Measurements from ENCODE around the gene CDH10. TPM values are rescaled to one million over a fixed set of nuclear protein-coding genes. Genes with fewer than 3 reads are reported as not detected.

Gene CDH10
- total and polyA plus RNA-seq, 2 of the 13 experiments (the other 11 are each of a cell fraction or from before 2014, with no cell fraction given), result 0.01 to 0.04 TPM

- no peak for FAIRE-seq
- no peaks in the 10 kb centered on the region for H3K27me3 ChIP-seq (ENCODE audit: control insufficient read depth in 1 of 2, insufficient read depth in 2 of 2, low read length in 2 of 2)
- no TSS peak for BruUV-seq (replicated peaks)
- peak; percentile 82 for ATAC-seq
- ChIA-PET POLR2A (no interaction called here), CTCF (ENCODE audit: low intra/inter-chr PET ratio, low total read pairs) (interaction anchor here (1.3 kb wide), 1 partner anchor 9 kb away, joined by 5 read pairs; no protein-coding TSS in a partner anchor)
- peak; percentile 16 for DNase-seq (ENCODE audit: low spot score)
- no peak overlapping the region for H3K9ac ChIP-seq (ENCODE audit: insufficient read depth, low read depth, low read length)
- no peak overlapping the region for H2AFZ ChIP-seq (ENCODE audit: low read length)
- H4K20me1 ChIP-seq (ENCODE audit: insufficient read depth, low read length), result no peaks in the 10 kb centered on the region
- no peaks in the 10 kb centered on the region for H3K79me2 ChIP-seq (ENCODE audit: insufficient read depth, low read length)
- H3K4me2 ChIP-seq (ENCODE audit: low read depth, low read length), result no peak overlapping the region
- in situ Hi-C loops (cut with HindIII; ENCODE audit: extremely low pct_ligation_motif_present, low pct_unique_long_range_greater_than_20kb), result no loop called here
- no peaks in the 10 kb centered on the region for H3K9me3 ChIP-seq (ENCODE audit: low read length)
- H3K36me3 ChIP-seq (replicated peaks in 1 of 2; ENCODE audit: control insufficient read depth in 1 of 2, insufficient read depth in 2 of 2, low read length in 2 of 2), result no peaks in the 10 kb centered on the region
- no peak overlapping the region for H3K27ac ChIP-seq (ENCODE audit: extremely low read length, insufficient read depth, low read length)
- WGBS (ENCODE audit: low lambda C conversion rate), result 0% methylated on average over 1 of the region's 1 CpG
- TF ChIP-seq, protein P1, sequence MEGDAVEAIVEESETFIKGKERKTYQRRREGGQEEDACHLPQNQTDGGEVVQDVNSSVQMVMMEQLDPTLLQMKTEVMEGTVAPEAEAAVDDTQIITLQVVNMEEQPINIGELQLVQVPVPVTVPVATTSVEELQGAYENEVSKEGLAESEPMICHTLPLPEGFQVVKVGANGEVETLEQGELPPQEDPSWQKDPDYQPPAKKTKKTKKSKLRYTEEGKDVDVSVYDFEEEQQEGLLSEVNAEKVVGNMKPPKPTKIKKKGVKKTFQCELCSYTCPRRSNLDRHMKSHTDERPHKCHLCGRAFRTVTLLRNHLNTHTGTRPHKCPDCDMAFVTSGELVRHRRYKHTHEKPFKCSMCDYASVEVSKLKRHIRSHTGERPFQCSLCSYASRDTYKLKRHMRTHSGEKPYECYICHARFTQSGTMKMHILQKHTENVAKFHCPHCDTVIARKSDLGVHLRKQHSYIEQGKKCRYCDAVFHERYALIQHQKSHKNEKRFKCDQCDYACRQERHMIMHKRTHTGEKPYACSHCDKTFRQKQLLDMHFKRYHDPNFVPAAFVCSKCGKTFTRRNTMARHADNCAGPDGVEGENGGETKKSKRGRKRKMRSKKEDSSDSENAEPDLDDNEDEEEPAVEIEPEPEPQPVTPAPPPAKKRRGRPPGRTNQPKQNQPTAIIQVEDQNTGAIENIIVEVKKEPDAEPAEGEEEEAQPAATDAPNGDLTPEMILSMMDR (CRISPR knock-in tag; IDR thresholded peaks at IDR 0.05), result peak; percentile 55
- TF ChIP-seq, protein P2, sequence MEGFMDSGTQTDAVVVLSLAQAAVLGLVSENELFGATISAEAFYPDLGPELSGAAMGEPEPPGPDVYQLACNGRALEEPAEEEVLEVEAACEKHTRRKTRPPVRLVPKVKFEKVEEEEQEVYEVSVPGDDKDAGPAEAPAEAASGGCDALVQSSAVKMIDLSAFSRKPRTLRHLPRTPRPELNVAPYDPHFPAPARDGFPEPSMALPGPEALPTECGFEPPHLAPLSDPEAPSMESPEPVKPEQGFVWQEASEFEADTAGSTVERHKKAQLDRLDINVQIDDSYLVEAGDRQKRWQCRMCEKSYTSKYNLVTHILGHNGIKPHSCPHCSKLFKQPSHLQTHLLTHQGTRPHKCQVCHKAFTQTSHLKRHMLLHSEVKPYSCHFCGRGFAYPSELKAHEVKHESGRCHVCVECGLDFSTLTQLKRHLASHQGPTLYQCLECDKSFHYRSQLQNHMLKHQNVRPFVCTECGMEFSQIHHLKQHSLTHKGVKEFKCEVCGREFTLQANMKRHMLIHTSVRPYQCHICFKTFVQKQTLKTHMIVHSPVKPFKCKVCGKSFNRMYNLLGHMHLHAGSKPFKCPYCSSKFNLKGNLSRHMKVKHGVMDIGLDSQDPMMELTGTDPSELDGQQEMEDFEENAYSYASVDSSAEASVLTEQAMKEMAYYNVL (CRISPR knock-in tag; IDR thresholded peaks at IDR 0.05; ENCODE audit: borderline replicate concordance), result no peak
- TF ChIP-seq, protein P3, sequence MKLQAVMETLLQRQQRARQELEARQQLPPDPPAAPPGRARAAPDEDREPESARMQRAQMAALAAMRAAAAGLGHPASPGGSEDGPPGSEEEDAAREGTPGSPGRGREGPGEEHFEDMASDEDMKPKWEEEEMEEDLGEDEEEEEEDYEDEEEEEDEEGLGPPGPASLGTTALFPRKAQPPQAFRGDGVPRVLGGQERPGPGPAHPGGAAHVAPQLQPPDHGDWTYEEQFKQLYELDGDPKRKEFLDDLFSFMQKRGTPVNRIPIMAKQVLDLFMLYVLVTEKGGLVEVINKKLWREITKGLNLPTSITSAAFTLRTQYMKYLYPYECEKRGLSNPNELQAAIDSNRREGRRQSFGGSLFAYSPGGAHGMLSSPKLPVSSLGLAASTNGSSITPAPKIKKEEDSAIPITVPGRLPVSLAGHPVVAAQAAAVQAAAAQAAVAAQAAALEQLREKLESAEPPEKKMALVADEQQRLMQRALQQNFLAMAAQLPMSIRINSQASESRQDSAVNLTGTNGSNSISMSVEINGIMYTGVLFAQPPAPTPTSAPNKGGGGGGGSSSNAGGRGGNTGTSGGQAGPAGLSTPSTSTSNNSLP (IDR thresholded peaks at IDR 0.05; ENCODE audit: low read depth, low read length), result peak; percentile 74; the same call in 1 of the 2 replicates
- TF ChIP-seq STAG1 (CRISPR knock-in tag; IDR thresholded peaks at IDR 0.05), result peak; percentile 65
- TF ChIP-seq SKIL (CRISPR knock-in tag; IDR thresholded peaks at IDR 0.05; ENCODE audit: borderline replicate concordance), result no peak
- TF ChIP-seq MAFF (IDR thresholded peaks at IDR 0.05; ENCODE audit: low read depth, low read length), result peak; percentile 97
- TF ChIP-seq SMC3 (IDR thresholded peaks at IDR 0.05; ENCODE audit: low read length), result no peak; the same call in 1 of the 2 replicates
- no peak for TF ChIP-seq PRPF4 (IDR thresholded peaks at IDR 0.05; ENCODE audit: low read depth, low read length, poor library complexity, severe bottlenecking)
- TF ChIP-seq MAFG (CRISPR knock-in tag; IDR thresholded peaks at IDR 0.05), result peak; percentile 57; the same call in 1 of the 2 replicates
- peak; percentile 96 to 98 for TF ChIP-seq MAFK (conservative IDR thresholded peaks at IDR 0.05 in 1 of 2, IDR thresholded peaks at IDR 0.05 in 1 of 2; ENCODE audit: low read length in 2 of 2)
- H3K4me3 ChIP-seq (replicated peaks in 1 of 3; ENCODE audit: insufficient read depth in 1 of 3, low read depth in 2 of 3, low read length in 3 of 3), result no peak overlapping the region
- H3K4me1 ChIP-seq (ENCODE audit: insufficient read depth, low read length), result no peaks in the 10 kb centered on the region
- intact Hi-C loops (cut with micrococcal nuclease; ENCODE audit: unreplicated experiment), result loop anchor here (1.0 to 5.0 kb wide), 2 partner anchors 197 to 410 kb away; no protein-coding TSS in a partner anchor
Measured at GRCh38 chr5:24642022-24642421, 2.8 kb downstream of the CDH10 start.

Measured in HepG2 (cell line).